CD4-positive, alpha-beta T cell treated with Interferon alpha-2 for 1 hour (primary cell): ENCODE data around the gene GRIP2.

Experiments used
- DNase-seq, 2 donors: peaks; one replicate each; pipeline ENCODE4 v3.0.0-alpha.2; 2020 to 2022

Gene GRIP2

GRCh38 chr3:14539742-14540491 lies at the start of gene GRIP2:
GRIP2 (minus strand) TSS chr3:14540342; CDS start chr3:14540308, 34 bp downstream.
- DNase-seq, result no peak

DNA sequence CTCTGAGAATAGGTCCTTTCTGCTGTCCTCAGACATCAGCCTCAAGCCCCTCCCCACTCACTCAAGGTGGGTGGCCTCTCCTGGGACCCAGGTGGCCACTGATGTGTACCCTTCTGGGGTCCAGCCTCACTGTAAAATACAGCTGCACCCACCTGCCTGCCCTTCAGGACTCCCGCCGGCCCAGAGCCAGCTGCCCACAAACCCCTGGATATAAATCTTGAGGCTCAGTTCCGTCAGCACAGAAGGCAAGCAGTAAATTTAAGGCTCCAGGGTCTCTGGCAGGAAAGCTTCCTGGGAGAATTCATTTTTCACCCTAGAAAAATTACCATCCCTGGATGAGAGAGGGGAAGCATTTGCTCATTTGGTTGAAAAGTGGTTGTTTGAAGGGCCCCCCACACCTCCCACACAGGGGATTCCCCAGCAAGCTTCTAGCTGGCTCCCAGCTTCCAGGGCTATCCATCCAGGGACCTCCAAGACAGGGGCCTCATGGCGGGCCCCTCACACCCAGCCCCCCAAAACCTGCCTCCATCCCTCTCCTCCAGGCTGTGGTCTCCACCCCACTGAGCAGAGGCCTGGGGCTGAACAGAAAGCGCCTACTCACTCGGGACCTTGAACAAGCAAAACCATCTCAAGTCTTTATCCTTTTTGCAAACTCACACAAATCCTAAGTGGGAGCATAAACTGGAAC lies 48.4 kb upstream of the GRIP2 start:
- DNase-seq, result no peak

DNA sequence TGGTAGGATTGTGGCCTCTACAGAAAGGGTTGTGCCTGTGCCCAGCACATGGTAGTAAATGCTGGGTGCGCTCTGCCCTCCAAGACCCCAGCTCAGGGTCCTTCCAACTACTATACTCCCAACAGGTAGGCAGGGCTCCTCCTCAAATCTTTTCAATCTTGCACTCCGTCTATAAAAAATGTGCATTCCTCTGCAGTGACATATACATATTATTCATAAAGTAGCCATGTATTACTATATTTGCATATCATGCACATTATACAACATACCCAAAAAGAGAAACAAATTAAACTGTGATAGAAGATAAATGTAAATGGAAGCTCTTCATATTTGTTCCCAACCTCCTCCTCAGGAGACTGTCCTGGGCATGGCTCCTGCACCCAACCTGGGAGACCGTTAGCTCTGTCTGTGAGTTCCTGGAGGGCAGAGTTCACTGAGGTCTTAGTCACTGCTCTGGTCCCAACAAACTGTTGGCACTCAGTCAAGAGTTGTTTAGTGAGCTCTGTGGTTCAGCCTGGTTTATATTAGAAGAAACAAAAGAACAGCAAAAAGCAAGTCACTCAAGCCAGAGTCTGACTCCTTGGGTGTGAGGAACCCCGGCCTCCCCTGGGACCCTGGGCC lies 47.7 kb upstream of the GRIP2 start:
- no peak for DNase-seq

DNA sequence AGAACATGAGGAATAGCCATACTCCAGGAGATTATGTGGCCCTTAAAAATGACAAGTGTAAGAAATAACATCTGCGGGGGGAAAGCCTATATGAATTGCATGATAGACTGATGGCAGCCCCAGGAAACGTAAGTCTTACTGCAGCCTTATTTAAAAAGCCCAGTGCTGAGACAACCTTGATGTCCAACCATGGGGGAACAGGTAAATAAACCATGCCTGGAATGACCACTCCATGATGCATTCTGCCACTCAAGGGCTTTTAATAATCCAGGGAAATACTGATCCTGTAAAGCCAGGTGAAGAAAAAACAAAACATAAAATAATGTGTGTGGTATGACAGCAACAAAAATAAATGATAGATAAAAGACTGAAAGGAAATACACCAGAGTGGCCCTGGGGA lies 46.5 kb upstream of the GRIP2 start:
- no peak for DNase-seq

DNA sequence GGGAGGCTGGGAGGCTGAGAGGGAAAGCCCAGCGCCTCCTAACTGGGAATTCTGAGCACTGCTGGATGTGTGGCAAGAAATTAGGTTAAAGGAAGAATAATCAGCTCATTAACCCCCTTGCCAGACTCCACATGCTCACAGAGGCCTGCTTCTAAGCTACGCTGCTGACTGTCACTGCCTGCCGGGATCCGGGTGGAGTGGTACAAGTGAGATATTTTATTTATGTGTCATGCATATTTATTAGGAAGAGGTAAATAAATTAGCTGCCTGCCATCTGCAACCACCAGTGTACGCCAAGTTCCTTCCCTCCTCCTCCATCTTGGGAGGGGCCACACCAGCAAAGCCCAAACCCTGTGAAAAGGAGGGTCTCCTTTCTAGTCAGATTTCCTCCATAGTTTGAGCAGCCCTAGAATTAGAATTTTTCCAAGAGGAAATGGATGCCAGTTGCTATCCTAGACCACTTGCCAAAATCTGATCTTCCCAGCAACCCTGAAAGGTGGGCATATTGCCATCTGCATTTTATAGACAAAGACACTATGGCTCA lies 43.5 kb upstream of the GRIP2 start:
- DNase-seq, result no peak

- DNase-seq, result no peak
Observed at GRCh38 chr3:14582045-14582410, 41.9 kb upstream of the GRIP2 start.

DNA sequence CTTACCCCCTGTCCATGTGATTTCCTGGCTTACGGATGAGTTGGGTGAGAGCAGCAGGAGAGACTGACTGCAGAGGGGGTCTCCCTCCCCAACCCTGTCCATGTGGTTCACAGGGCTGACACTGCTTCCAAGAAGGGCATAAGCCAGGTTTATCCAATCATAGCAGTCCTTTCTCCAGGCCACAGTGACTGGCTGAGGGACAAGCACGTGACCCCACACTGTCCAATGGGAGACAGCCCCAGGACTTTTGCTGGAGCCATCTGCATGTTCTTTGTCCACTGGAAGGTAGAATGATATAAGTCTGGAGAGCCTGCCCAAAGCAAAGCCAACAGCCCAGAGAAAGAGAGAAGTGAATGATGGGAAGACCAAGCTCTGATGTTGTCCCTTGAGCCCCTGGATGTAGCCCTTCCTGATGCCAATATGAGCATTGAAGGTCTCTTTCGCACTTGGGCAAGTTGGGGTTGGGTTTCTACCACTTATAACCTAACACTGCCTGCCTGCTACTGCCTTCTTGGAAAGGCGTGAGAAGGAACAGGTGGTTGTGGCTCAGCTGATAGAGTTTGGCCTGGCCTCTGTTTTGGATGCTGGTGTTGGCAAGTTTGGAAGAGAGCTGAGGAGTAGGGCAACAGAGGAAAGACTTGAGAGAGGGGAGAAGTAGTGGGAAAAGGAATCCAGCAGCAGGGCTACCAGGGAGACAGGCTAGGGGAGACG lies 41.3 kb upstream of the GRIP2 start:
- no peak for DNase-seq

GRCh38 chr3:14577897-14578296 lies 37.8 kb upstream of the GRIP2 start:
- DNase-seq, result no peak

GRCh38 chr3:14576163-14576562 lies 36.0 kb upstream of the GRIP2 start:
- DNase-seq, result no peak

DNA sequence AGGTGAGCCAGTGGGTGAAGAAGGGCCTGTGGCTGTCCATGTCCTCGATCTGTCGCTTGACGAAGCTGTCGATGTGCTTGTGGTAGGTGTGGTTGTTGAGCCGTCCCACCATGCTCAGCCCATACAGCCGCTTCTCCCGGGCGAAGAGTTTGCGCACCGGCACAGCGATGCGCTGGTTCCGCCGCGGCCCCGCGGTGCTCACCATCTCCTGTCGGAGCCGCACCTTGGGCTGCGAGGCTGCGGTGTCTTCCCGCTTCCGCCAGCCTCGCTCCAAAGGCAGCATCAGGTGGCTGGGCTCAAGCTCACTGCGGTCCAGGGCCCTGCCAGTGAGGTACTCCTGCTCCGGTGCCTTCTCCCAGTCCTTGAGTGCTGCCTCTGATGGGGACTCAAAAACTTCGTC lies 34.0 kb upstream of the GRIP2 start:
- DNase-seq, result no peak

DNA sequence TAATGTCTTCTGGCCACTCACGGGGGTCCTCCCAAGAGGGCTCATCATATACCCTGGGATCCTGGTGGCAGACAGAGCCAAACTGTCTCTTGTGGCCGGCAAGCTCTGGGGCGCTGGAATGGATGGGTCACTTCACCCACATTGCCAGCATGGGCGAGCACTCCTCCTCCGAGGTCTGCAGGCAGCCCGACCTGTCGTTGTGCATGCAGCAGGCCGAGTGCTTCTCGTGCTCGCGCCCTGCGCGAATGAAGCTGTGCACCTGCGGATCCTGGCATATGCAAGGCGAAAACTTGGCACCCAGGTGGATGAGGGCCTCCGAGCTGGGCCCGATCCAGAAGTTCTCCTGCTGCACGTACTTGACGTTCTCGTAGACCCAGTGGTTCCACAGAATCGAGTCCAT lies 33.6 kb upstream of the GRIP2 start:
- no peak for DNase-seq

DNA sequence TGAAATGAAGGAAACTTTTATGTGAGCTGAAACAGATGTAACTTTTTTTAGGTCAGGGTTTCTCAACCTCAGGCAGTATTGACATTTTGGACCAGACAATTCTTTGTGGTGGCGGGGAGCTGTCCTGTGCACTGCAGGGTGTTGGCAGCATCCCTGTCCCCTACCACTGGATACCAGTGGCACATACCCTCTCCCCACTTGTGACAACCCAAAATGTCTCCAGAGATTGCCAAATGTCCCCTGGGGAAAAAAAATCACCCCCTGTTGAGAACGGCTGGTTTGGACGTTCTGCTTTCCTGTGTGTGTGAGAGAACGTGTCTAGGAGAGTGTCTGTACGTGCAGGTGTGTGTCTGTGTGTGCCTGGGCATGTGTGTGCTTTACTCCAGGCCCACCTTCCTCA lies 30.7 kb upstream of the GRIP2 start:
- DNase-seq, result no peak

GRCh38 chr3:14570089-14570488 lies 29.9 kb upstream of the GRIP2 start:
- no peak for DNase-seq

DNA sequence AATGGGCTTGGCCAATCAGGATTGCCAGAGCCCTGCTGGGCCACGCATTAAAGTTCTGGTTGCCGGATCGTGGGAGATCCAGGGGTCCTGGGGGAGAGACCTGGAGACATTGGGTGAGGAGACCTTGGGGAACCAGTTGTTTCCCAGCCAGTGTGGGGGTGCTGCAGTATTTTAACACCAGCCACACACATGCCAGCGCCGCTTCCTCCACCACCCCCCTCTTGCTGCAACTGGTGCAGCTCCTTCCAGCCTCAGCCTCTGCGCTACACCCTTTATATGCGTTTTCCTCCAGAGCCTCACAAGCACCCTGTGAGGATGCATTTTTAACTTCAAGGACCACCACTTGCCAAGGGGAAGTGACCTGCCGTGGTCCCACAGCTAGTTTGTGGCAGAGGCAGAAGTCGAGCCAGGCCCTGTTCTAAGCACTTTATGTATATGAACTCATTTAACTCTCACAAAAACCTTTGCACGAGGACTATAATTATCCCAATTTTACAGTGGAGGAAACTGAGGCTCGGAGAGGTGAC lies 29.4 kb upstream of the GRIP2 start:
- no peak for DNase-seq

DNA sequence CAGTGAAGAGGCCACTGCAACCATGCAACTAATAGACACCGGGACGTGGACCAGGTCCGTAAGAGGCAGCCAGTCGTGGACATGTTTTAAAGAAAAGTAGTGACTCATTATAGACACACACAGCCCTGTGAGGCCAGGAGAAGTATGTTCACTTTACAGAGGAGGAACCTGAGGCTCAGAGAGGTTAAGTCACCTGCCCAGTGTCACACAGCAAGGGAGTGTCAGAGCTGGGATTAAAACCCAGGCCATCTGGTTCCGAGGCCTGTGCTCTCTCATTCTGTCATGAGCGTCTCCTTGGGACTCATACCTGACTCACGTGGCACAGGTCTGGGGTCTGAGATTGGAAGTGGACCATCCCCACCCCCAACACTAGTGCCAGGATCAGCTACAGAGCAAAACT lies 28.1 kb upstream of the GRIP2 start:
- no peak for DNase-seq

- no peak for DNase-seq
Observed at GRCh38 chr3:14566812-14567211, 26.7 kb upstream of the GRIP2 start.

DNA sequence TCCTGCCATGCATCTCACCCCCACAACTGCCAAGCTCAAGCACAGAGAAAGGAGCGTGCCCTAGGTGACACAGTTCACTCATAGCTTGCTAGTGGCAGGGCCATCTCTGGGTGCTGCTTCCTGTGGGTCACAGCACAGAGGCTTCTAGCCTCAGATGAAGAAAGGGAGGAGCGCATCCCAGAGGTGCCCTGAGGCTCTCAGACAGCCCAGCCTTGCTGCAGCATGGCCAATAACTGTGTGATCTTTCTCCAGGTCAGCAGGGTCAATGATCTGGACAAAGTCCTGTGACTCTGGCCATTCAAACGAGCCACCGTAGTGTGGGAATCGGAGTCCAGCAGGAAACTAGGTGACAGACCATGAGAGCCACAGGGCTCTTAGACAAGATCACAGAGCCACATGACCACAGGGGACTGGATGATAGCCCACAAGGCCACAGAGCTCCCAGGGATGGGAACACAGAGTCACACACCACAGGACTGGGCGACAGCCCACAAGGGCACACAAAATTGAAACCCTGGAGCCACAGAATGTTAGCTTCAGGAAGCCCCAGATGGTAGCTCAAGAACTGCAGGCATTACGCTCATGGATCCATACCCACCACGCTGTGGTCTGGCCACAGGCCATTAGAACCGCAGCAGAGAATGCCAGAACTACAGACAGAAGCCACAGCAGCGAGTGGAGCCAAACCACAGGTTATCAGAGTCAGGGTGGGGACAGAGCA lies 25.9 kb upstream of the GRIP2 start:
- no peak for DNase-seq

DNA sequence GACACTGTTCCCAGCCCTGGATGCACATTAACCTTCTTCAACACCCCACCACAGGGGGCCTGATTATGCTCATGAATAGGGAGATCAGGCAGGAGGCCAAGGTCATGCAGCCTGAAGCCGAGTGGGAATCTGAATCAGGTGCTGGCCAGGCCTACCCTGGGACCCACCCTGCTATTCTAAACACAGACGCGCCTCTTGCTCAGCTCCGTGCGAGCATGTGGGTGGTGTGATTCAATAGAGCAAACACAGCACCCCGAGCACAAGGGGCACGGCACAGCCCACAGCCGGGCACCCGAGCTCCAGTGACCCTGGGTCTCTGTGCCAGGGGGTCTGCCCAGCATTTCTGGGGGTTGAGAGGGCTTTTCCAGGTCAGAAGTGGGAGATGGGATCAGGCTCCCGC lies 24.6 kb upstream of the GRIP2 start:
- DNase-seq, result no peak

- DNase-seq, result no peak
Observed at GRCh38 chr3:14563946-14564539, 23.9 kb upstream of the GRIP2 start.

- DNase-seq, result no peak
Observed at GRCh38 chr3:14562121-14562890, 22.2 kb upstream of the GRIP2 start.
